DOHH2 (cell line): ENCODE measurements around the gene PDE11A.

Experiments used
- EZH2phosphoT487 ChIP-seq: fragments of 200-600 bp; sonication (generic); IDR thresholded peaks from 2 replicates; pipeline ENCODE4 v1.6.1; 2017; ENCODE audit warnings: borderline replicate concordance, mild to moderate bottlenecking, antibody characterized with exemption, low read length, moderate library complexity, mixed read lengths
- TF ChIP-seq, protein P1 (sequence below): fragments of 200-600 bp; sonication (generic); IDR thresholded peaks from one replicate; pipeline ENCODE4 v1.5.1; 2014; ENCODE audit warnings: antibody characterized with exemption, mild to moderate bottlenecking, low read depth, low read length; ENCODE audit not compliant: poor library complexity, severe bottlenecking

DNA sequence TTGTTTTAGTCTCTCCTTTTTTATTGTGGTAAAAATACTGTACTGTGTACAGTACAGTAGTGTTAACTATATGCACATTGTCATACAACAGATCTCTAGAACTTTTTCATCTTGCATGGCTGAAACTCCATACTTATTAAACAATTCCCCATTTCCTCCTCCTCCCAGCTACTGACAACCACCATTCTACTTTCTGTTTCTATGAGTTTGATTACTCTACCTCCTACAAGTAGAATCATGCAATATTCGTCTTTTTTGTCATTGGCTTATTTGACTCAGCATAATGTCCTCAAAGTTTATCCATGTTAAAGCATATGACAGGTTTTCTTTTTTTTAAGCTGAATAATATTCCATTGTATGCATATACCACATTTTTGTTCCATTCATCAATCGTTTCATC, 341.8 kb downstream of the PDE11A start:
- TF ChIP-seq, protein P1, sequence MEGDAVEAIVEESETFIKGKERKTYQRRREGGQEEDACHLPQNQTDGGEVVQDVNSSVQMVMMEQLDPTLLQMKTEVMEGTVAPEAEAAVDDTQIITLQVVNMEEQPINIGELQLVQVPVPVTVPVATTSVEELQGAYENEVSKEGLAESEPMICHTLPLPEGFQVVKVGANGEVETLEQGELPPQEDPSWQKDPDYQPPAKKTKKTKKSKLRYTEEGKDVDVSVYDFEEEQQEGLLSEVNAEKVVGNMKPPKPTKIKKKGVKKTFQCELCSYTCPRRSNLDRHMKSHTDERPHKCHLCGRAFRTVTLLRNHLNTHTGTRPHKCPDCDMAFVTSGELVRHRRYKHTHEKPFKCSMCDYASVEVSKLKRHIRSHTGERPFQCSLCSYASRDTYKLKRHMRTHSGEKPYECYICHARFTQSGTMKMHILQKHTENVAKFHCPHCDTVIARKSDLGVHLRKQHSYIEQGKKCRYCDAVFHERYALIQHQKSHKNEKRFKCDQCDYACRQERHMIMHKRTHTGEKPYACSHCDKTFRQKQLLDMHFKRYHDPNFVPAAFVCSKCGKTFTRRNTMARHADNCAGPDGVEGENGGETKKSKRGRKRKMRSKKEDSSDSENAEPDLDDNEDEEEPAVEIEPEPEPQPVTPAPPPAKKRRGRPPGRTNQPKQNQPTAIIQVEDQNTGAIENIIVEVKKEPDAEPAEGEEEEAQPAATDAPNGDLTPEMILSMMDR, result no peak
- TF ChIP-seq EZH2phosphoT487, result no peak
